Left forelimb (tissue), 1 donor: ENCODE data around the gene JDP2.
"Not testable (repeated sequence)": the region's sequence is repeated elsewhere in the genome, so short reads cannot be mapped to it uniquely, and the experiment has no call there.

Source experiments
- DNase-seq: peaks from one replicate; pipeline ENCODE4 v3.0.0-alpha.2; 2018; ENCODE audit warnings: low spot score

JDP2 gene, protein sequence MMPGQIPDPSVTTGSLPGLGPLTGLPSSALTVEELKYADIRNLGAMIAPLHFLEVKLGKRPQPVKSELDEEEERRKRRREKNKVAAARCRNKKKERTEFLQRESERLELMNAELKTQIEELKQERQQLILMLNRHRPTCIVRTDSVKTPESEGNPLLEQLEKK

DNA sequence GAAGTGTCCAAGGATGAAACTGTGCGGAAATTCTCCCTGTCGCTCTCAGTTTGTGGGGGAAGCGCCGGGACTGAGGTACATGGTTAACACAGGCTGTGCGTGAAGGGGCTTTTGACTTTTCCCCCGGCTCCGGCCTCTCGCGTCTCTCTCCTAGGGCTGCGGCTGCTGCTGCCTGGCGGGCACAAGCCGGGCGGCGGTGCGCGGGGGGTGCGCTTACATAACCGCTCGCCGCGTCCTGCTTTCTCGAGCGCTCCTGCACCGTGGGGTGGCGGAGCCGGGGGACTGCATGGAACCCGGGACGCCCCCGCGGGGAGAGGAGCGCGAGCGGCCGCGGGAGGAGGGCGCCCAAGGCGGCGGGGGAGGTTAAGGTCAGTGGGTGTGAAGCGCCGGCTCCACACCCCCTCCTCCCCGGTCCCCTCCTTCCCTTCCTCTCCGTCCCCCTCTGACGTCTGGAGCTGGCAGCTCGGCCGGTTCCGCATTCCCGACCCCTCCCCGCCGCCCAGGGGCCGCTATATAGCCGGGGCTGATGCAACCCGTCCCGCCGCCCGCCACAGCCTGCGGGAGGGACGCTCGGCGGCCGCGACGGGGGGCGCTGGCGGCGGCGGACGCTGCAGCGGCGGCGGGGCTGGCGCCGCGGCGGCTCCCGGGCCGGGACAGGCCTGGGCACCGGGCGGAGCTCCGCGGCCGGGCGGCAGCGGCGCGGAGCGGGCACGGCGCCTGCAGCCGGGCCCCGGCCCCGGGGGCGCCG is at the start of gene JDP2:
Gene JDP2, plus strand, starts transcription at position 541 of the 748 bp plus-strand sequence. CDS start 9,899 bp downstream, outside the sequence.
- DNase-seq, result peak; percentile 96

DNA sequence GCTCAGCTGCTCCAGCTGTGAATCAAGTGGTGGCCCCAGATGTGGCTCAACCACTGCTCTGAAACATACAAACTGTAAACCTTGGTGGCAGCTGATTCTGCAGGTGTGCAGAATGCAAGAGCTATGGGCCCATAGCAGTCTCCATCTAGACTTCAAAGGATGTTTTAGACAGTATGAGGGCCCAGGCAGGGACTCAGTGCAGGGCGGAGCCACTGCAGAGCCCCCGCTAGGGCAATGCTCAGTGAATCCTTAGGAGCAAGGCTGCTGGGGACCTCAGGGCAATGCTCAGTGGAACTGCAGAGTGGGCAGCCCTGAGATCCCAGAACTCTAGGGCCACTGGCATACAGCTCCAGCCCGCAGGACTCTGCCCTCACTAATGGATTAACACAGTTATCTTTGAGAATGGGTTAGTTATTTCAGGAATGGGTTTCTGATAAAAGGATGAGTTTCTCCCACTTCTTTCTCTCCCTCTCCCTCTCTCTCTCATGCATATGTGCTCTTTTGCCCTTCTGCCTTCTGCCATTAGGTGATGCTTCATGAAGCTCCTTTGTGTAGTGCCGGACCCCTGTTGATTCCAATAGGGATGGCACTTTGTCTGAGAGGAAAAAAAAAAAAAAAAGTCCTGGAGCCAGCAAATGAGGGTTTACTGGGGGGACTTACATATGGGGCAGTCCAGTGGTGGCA is 48.4 kb upstream of the JDP2 start:
- no peak for DNase-seq

DNA sequence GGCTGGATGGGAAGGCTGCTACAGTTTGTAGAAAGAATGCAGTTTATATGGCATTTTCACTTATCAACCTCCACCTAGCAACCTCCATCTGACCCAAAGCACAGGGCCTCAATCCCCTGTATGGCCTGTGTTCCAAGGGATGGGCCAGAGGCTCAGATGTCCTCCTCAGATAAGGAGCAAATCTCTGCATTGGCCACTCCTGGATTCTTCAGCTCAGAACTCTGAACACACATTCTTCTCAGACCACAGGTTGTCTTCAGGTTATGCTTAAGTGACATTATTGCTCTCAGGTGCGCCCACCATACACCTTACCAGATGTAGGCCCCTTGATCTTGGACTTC is 47.9 kb upstream of the JDP2 start:
- DNase-seq, result no peak

DNA sequence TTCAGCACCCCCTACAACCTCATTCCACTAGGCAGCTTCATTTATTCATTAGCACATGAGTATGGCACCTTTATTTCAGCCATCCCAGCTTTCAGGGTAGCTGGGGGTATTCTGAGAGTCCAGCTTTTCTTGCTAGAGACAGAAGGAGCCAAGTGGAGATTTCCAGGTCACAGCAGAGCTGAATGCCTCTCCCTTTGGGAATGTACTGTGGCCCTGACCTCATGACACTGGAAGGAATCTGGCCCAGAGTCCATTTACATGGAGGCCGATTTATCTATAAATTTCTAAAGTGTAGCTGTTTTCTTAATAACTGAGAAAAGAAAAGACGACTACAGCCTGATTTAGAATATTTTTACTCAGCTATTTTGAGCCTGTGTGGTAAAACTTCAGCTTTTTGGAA is 47.2 kb upstream of the JDP2 start:
- DNase-seq, result no peak

DNA sequence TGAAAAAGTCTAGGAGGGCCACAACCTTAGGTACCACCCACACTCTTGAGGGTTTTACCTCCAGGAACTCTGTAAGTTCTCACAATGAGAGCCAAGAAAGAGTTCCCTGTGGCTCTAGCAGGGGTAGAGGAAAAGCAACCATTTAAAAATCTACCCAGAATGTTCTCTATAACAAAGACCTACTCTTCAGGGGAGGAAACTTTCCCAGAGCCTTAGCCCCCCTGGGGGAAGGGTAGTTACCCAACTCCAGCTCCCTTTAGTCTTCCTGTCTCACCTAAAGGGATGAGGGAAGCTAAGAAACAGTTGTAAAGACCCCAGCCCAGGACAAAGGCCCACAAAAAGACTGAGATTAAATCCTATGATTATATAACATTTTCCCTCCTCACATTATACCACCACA is 46.2 kb upstream of the JDP2 start:
- no peak for DNase-seq

DNA sequence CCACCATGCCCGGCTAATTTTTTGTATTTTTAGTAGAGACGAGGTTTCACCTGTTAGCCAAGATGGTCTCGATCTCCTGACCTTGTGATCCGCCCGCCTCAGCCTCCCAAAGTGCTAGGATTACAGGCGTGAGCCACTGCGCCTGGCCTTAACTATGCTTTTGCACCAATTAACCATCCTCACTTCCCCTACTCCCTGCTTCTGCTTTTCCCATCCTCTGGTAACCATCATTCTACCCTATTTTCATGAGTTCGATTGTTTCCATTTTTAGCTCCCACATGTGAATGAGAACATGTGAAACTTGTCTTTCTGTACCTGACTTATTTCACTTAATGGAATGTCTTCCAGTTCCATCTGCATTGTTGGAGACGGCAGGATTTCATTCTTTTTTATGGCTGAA is 44.6 kb upstream of the JDP2 start:
- DNase-seq, result not testable (repeated sequence)

DNA sequence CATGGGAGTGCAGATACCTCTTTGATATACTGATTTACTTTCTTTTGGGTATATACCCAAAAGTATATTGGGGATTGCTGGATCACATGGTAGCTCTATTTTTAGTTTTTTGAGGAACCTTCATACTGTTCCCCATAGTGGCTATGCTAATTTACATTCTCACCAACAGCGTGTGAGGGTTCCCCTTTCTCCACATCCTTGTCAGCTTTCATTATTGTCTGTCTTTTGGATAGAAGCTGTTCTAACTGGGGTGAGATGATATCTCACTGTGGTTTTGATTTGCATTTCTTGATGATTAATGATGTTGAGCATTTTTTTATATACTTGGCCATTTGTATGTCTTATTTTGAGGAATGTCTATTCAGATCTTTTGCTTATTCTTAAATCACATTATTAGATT is 44.1 kb upstream of the JDP2 start:
- no peak for DNase-seq

DNA sequence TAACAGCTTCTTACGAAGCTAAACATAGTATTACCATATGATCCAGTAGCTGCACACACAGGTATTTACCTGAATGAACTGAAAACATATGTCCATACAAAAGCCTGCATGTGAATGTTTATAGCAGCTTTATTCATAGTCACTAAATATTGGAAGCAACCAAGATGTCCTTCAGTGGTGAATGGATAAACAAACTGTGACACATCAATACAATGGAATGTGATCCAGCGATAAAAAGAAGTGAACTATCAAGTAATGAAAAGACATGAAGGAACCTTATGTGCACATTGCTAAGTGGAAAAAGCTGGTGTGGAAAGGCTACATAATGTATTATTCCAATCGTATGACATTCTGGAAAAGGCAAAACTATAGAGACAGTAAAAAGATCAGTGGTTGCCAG is 38.1 kb upstream of the JDP2 start:
- DNase-seq, result no peak

DNA sequence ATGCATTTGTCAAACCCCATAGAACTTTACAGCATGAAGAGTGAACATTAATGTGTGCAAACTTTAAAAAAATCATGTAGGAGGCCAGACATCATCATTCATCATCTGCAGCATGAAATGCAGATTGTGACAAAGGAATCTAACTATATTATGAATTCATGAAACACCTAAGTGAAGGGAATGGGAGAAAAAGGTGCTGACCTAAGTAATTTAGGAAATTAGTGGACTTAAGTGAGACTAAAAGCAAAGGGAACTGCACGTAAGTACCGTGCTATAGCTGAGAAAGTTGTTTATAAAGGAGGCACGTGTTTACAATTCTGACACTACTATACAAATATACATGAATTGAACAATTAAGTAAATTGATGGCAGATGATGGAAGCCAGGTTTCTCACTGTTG is 37.6 kb upstream of the JDP2 start:
- no peak for DNase-seq

DNA sequence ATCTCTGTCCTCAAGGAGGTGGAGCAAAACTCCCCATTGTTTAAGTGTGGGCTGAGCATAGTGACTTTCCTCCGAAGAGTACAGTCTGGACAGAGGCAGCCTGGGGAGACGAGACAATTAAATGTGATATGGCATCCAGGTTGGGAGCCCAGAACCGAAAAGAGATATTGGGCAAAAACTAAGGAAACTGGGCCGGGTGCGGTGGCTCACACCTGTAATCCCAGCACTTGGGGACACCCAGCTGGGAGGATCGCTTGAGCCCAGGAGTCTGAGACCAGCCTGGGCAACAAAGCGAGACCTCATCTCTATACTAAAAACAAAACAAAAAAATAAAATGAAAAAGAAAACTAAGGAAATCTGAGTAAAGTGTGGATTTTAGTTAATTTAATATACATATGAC is 35.9 kb upstream of the JDP2 start:
- DNase-seq, result no peak

DNA sequence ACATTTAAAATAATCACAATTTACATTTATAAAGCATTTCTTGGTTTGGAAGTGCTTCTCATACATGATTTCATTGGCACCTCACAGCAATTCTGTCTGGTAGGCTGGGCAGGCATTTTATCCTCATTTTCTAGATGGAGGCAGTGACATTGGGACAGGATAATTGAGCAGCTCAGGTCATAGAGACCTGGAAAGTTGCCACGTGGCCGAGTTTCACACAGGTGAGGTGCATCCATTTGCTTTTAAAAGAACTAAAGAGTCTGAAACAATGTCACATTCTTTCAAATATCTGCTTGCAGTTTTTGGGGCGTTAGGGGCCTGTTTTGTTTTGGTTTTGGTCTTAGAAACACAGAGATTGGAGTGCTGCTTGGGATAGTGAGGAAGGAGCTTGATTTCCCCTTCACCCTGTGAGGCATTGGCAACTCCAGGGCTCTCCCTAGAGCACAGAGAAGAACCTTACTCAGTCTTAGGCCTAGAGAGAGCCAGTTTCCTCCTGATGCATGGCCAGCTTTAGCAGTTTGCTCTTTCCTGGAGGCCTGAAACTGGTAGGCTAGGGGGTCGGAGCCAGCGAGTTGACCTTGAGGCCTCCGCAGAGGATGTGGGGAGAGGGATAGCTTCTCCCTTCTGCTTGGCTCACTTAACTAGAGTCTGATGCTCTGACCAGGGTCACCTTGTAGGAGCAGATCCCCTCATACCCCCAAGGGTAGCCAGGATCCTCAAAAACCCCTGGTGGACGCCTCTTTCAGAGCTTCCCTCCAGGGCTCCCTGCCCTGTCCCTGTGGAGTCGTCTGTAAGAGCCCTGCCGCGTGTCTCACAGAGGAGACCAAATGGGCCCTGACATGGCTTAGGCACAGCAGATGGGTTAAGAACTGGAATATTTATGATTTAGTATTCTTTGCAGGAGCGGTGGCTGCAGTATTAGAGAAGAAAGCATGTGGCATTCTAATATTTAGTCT is 34.9 kb upstream of the JDP2 start:
- no peak for DNase-seq

DNA sequence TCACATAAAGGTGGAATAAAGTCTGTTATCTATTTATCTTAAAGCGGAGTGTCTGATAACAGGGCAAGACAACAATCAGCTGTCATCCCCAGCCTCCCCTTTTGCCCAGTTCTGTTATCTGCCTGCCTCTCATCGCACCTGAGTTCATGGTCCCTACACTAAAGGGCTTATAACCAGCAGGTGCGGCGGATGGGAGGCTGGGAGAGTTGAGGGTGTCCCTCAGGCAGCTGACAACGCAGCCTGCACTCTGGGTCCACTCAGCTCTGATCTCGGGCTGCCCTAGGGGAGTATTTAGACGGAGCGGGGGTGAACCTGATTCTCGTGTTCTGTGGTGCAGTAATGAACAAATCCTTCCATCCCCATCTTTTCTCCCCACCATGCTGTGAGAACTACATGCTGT is 34.0 kb upstream of the JDP2 start:
- no peak for DNase-seq

DNA sequence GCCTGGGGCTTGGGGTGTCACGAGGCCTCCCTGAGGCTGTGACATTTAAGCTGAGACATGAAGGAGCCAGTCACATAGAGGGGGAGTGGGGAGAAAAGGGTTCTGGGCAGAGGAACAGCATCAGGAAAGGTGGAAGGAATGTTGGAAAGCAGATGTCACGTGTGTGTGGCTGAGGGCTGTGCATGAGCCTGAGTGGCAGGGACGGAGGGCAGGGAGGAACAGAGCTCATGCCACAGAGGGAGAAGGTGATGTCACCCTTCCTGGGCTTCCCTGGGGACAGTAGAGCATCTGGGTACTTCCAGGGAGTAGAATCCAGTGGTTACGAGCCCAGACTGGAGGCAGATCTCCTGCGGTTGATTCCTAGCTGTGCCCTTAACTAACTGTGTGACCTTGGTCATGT is 32.0 kb upstream of the JDP2 start:
- no peak for DNase-seq

DNA sequence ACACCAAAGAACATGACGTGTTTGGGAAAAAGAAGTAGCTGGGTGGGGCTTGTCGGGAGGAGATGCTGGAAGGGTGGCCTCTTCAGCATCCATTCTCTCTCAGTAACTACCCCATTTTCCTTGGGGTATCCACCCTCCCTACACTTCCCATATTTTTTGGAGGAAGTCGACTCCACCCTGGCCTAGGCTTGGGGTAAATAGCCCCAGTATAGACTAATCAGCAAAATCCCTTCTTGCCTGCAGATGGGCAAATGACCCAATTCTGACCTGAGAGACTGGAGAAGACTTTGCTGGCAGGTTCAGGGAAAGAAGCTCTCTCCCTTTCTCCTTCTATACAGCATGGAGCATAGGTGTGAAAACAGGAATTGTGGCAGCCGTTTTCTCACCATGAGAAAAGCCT is 28.5 kb upstream of the JDP2 start:
- DNase-seq, result no peak

DNA sequence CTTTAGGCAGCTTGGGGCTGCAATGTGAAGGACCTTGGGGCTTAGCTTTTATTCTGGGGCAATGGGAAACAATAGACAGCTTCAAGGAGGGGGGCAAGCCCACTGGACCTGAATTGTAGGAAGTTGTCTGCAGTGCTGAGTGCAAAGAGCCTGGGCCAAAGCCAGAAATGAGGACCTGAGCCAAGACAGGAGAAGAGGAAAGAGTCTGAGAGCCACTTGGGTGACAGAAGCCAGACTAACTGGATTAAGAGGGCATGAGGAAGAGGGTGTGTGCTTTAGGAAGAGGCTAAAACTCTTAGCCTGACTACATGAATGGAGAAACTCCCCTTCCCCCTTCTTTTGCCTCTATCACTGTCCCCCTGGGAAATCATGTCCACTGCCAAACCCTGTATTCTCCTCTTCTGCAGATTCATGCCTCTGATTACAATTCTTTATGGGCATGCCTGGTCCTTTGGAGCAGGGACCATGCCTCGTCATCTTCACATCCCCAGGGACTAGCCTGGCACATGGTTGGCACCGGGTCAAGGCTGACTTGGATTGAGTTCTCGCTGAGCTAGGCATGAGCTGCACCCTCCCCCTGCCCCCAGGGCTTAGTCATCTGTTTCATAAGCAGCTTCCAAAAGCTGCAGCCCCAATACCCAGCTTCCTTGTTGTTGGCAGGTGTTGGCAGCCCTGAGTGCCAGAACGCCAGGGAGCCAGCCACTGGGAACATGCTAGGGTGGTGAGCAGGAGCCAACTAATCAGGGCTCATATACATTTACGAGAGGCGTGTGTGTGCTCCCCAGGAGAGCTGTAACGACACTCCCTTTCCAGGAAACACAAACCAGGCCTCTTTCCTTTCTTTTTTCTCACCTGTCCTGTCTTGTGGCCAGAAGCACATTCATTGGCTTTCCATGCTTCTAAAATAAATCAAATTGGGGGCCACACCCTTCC is 27.7 kb upstream of the JDP2 start:
- peak; percentile 73 for DNase-seq

DNA sequence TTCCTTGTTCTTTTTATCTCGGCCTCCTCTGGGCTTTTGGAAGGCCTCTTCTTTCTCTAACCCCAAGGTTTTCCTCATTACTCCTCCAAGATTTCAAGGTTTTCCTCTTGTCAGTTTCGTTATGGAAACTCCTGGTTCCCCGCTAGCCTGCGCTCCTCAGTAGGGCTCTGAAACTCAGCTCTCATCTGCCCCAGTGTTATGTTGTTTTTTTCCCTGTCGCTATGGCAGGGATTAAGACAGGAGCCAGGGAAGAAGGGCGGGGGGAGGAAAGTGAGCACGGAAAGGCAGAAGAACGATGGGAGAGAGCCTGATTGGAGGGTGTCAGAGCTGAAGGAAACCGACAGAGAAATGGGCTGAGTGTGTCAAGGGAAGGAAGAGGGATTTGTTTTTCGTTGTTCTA is 26.5 kb upstream of the JDP2 start:
- peak; percentile 85 for DNase-seq

DNA sequence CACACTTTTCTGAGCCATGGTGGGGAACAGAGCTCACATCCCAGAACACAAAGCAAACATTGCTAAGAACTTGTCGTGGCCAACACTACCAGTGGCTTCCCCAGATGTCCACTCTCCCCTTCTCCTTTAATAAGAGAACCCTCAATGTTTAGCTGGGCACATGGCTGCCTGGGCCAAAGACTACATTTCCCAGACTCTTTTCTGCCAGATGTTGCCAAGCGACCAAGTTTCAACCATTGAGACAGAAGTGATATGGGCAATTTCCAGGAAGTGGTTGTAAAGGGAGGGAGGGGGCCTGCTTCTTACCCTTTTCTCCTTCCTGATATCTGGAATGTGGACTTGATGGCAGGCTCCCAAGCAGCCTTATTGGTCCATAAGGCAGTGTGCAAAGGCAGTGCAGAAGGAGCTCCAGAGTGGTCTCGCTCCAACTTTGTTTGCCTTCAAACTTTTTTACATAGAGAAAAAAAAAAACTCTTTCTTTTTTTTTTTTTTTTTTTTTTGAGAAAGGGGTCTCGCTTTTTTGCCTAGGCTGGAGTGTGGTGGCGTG is 24.9 kb upstream of the JDP2 start:
- no peak for DNase-seq

DNA sequence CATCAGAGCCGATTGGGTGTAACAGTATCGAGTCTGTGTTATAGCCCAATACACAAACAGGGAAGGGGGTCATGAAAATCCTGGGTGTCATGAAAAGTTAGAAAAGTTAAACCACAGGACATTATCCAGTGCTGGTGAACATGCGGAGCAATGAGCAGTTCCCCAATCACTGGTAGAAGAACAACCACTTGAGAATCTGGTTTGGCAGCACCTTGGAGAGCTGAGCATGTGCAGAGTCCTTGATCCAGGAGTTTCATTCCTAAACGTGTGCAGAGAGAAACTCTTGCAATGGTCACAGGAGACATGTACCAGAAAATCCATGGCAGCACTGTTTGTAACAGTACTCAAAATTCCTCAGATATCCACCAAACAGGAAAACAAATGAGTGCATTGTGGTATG is 23.0 kb upstream of the JDP2 start:
- no peak for DNase-seq

DNA sequence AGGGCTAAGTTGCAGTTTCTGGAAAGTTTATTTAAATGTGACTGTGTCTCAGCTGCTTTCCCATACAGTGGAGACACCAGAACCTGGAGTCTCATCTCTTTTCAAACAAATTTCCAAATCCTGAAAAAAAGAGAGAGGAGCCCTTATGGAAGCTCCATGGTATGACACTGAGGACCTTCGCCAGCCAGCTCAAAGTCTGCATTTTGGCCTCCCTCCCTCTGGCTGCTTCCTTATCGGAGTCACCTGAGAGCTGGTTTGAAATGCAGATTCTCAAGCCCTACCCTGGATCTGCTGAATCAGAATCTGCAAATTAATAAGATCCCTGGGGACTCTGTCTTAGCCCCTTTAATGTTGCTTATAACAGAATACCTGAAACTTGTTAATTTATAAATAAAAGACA is 21.7 kb upstream of the JDP2 start:
- no peak for DNase-seq

DNA sequence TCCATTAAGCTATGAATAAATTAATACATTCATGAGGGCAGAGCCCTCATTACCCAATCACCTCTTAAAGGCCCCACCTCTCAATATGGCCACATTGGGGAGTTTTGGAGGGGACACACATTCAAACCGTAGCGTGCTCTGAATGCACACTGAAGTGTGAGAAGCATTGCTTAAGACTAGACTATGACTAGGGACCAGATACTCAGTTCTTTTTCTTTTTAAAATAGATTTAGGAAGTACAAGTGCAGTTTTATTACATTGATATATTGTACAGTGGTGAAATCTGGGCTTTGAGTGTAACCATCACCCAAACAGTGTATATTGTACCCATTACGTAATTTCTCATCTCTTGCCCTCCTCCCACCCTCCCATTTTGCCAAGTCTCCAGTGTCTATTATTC is 21.0 kb upstream of the JDP2 start:
- no peak for DNase-seq
